GM13976 (cell line): Measurements from ENCODE around the gene PDK1.
"Not testable (repeated sequence)": the region's sequence is repeated elsewhere in the genome, so short reads cannot be mapped to it uniquely, and the experiment has no call there.

Experiments used
- DNase-seq: peaks from one replicate; pipeline ENCODE4 v3.0.0; 2012; ENCODE audit warnings: low spot score
- in situ Hi-C: fragments of 300-500 bp; cut with MboI; formaldehyde crosslinking; loops from one replicate; pipeline ENCODE4 v1.12.0; 2022; ENCODE audit warnings: low sequenced_read_pairs, mixed read lengths, inconsistent platforms; ENCODE audit not compliant: unreplicated experiment
- TF ChIP-seq, protein P1 (sequence below): IDR thresholded peaks from 2 replicates; pipeline ENCODE4 v1.5.1; 2012; ENCODE audit warnings: borderline replicate concordance, mild to moderate bottlenecking; ENCODE audit not compliant: insufficient read depth; ENCODE audit errors: extremely low read depth, missing control alignments, control extremely low read depth

The PDK1 gene

DNA sequence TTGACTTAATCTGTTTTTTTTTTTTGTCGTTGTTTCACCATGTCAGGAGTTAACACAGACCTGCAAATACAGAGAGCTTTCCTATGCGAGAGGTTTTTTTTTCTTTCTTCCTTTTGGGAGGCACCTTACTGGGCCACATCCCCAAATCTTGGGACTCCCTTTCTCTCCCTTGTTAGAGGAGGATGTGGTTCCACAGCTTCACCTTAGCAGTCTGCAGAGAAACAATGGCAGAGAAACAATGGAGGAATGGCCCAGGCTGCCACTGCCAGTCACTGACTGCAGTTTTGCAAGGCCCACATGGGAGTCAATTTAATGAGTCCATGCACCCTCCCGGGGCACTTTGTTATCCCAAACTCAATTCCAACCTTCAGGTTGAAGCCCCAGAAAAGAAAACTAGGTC lies 20.8 kb upstream of the PDK1 start:
- TF ChIP-seq, protein P1, sequence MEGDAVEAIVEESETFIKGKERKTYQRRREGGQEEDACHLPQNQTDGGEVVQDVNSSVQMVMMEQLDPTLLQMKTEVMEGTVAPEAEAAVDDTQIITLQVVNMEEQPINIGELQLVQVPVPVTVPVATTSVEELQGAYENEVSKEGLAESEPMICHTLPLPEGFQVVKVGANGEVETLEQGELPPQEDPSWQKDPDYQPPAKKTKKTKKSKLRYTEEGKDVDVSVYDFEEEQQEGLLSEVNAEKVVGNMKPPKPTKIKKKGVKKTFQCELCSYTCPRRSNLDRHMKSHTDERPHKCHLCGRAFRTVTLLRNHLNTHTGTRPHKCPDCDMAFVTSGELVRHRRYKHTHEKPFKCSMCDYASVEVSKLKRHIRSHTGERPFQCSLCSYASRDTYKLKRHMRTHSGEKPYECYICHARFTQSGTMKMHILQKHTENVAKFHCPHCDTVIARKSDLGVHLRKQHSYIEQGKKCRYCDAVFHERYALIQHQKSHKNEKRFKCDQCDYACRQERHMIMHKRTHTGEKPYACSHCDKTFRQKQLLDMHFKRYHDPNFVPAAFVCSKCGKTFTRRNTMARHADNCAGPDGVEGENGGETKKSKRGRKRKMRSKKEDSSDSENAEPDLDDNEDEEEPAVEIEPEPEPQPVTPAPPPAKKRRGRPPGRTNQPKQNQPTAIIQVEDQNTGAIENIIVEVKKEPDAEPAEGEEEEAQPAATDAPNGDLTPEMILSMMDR, result no peak
- in situ Hi-C loops, result no loop called here

GRCh38 chr2:172537851-172538250 lies 18.0 kb upstream of the PDK1 start:
- DNase-seq, in situ Hi-C loops: not testable (repeated sequence)

More for the DNA sequence above, 20.8 kb upstream of the PDK1 start:
- no peak for DNase-seq

GRCh38 chr2:172539767-172540166 lies 16.1 kb upstream of the PDK1 start:
- in situ Hi-C loops, result no loop called here
- no peak for DNase-seq
- TF ChIP-seq, protein P1, result no peak

- DNase-seq, result no peak
- in situ Hi-C loops, result no loop called here
- TF ChIP-seq, protein P1, result no peak
Measured at GRCh38 chr2:172540421-172540820, 15.5 kb upstream of the PDK1 start.

DNA sequence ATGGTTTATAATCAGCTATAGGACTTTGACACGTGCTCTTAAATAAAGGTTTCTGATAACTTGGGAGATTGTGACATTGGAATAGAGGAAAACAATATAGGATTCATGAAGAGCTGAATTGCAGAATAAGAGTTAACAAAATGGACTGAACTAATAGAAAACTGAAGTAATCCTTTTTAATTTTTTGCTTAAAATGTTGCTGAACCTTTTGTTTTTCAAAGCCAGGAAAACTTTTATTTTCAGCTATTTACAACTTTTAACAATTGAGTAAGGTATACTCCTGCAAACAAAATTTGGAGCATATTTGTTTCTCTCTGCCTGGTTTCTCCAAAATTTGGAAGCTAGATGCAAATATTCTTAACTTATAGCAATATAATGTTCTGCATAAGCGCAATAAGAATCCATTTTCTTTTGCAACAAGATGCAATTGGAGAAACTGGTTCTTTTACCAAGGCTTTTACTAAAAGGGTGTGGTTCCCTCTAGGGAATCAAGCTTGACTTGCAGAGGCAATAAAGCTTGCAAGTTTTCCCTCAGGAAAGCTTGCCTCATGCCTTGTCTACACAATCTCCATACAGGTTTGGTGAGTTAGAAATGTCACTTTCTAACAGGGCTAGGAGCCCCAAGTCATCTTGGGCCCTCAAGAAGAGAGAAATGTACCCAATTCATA lies 10.3 kb upstream of the PDK1 start:
- DNase-seq, result no peak
- TF ChIP-seq, protein P1, result no peak
- in situ Hi-C loops, result no loop called here

GRCh38 chr2:172549131-172549530 lies 6.8 kb upstream of the PDK1 start:
- no peak for DNase-seq
- in situ Hi-C loops, result no loop called here

DNA sequence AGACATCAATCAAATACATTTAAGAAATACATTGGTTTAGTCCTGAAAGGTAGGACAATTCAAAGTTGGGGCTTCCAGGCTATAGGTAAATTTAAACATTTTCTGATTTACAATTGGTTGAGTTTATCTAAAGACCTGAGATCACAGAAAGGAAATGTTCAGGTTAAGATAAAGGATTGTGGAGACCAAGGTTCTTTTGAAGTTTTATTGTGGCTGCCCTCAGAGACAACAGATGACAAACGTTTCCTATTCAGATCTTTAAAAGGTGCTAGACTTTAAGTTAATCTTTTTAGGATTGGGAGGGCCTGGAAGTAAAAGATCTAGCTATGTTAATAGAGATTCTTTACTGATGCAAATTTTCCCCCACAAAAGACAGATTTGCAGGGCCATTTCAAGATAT lies 6.1 kb upstream of the PDK1 start:
- in situ Hi-C loops, DNase-seq: not testable (repeated sequence)

More at GRCh38 chr2:172549131-172549530, 6.8 kb upstream of the PDK1 start:
- TF ChIP-seq, protein P1, result no peak

DNA sequence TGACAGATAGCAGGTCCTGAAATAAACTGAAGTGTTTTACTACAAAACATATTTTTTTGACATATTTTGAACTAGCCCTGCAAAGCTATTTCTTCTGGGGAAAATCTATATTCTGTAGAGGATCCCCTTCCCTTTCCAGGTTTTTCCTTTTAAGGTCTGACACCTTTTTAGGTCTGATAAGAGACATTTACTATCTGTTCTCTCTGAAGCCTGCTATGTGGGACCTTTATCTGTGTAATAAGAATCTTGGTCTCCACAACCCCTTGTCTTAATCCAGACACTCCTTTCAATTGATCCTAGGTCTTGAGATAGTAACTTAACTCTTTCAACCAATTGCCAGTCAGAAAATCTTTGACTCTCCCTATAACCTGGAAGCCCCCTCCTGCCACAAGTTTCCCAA lies 5.5 kb upstream of the PDK1 start:
- TF ChIP-seq, protein P1, result no peak
- DNase-seq, result no peak
- in situ Hi-C loops, result no loop called here
